ENCODE measurements around the gene SAMD13.

SAMD13 gene

GRCh38 chr1:84307398-84307797 is 5.9 kb downstream of the SAMD13 start:
- ChIA-PET POLR2A (no interaction called here), CTCF (no interaction called here)
- H3K4me3 ChIP-seq (ENCODE audit: low read depth, low read length): no peak overlapping the region
- TF ChIP-seq CTCF (IDR thresholded peaks at IDR 0.05; ENCODE audit: insufficient read depth, low read length, missing control alignments): no peak
- DNase-seq (ENCODE audit: low read depth, low spot score): no peak

- no peak overlapping the region for H3K4me3 ChIP-seq (ENCODE audit: low read depth, low read length)
- ChIA-PET CTCF (no interaction called here), POLR2A (no interaction called here)
- TF ChIP-seq CTCF (IDR thresholded peaks at IDR 0.05; ENCODE audit: insufficient read depth, low read length, missing control alignments): no peak
- DNase-seq (ENCODE audit: low read depth, low spot score): no peak
These were observed 9.8 kb downstream of the SAMD13 start for GRCh38 chr1:84311296-84311695.

- H3K4me3 ChIP-seq (ENCODE audit: low read depth, low read length): no peak overlapping the region
- ChIA-PET POLR2A (no interaction called here), CTCF (no interaction called here)
- DNase-seq (ENCODE audit: low read depth, low spot score): no peak
- no peak for TF ChIP-seq CTCF (IDR thresholded peaks at IDR 0.05; ENCODE audit: insufficient read depth, low read length, missing control alignments)
These were observed 18.2 kb downstream of the SAMD13 start for GRCh38 chr1:84319662-84320061.

- no peak for DNase-seq (ENCODE audit: low read depth, low spot score)
- CTCF ChIA-PET: no interaction called here
- POLR2A ChIA-PET: no interaction called here
- no peak overlapping the region for H3K4me3 ChIP-seq (ENCODE audit: low read depth, low read length)
- TF ChIP-seq CTCF (IDR thresholded peaks at IDR 0.05; ENCODE audit: insufficient read depth, low read length, missing control alignments): no peak
These were observed 26.3 kb downstream of the SAMD13 start for GRCh38 chr1:84327830-84328229.

- POLR2A ChIA-PET: no interaction called here
- TF ChIP-seq CTCF (IDR thresholded peaks at IDR 0.05; ENCODE audit: insufficient read depth, low read length, missing control alignments): no peak
- CTCF ChIA-PET: interaction anchor here (0.9 to 1.0 kb wide), 2 partner anchors 16 to 18 kb away, joined by 3 read pairs; no protein-coding TSS in a partner anchor
- H3K4me3 ChIP-seq (ENCODE audit: low read depth, low read length): no peak overlapping the region
- DNase-seq (ENCODE audit: low read depth, low spot score): no peak
These were observed 28.8 kb downstream of the SAMD13 start for GRCh38 chr1:84330125-84330984.

- no peak overlapping the region for H3K4me3 ChIP-seq (ENCODE audit: low read depth, low read length)
- DNase-seq (ENCODE audit: low read depth, low spot score): no peak
- ChIA-PET POLR2A (no interaction called here), CTCF (no interaction called here)
- TF ChIP-seq CTCF (IDR thresholded peaks at IDR 0.05; ENCODE audit: insufficient read depth, low read length, missing control alignments): no peak
These were observed 38.0 kb downstream of the SAMD13 start for GRCh38 chr1:84339503-84339902.
